Measurements from ENCODE around the gene TMEM259. TPM values are rescaled to one million over a fixed set of nuclear protein-coding genes. Genes with fewer than 3 reads are reported as not detected.
A peak's percentile ranks its signal among the peaks of the same experiment; 100 is the strongest.

TMEM259 gene
- 146 TPM for total RNA-seq

DNA sequence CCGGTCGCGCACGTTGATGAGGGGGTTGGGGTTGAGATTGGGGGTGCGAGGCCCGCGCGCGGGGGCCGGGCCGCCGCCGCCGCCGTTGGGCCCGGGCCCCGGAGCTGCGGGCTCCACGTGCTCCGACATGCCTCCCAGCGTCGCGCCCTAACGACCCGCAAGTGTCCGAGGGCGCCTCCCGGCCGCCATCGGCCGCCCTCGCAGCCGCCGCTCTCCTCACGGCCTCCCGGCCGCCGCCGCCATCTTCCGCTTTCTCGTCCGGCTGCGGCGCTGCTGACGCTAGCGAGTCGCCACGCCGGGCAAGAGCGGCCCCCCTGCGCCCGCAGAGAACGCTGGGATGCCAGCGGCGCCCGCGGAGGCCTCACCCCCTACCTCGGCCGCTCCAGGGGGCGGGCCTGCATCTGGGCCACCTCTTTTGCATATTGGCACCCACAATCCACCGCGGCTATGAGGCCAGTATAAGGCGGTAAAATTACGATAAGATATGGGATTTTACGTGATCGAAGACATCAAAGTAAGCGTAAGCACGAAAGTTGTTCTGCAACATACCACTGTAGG, at the start of gene TMEM259:
Gene TMEM259, minus strand, starts transcription at position 256 of the 558 bp plus-strand sequence. Its CDS starts 127 bp downstream, at position 129.
- intact Hi-C loops (cut with DNase I): no loop called here
- DNase-seq (ENCODE audit: low spot score) (peak; percentile 98), ATAC-seq (peak; percentile 94)

GRCh38 chr19:1070576-1070930, 49.6 kb upstream of the TMEM259 start:
- no peak for ATAC-seq
- intact Hi-C loops (cut with DNase I): no loop called here

GRCh38 chr19:1069009-1069779, 48.3 kb upstream of the TMEM259 start:
- intact Hi-C loops (cut with DNase I): no loop called here
- DNase-seq (ENCODE audit: low spot score) (peak; percentile 76), ATAC-seq (peak; percentile 57)

More at GRCh38 chr19:1070576-1070930, 49.6 kb upstream of the TMEM259 start:
- DNase-seq (ENCODE audit: low spot score): no peak

- DNase-seq (ENCODE audit: low spot score): peak; percentile 78
- peak; percentile 36 for ATAC-seq
- intact Hi-C loops (cut with DNase I): no loop called here
These were observed 47.4 kb upstream of the TMEM259 start for GRCh38 chr19:1068009-1069001.

- DNase-seq (ENCODE audit: low spot score) (peak; percentile 53), ATAC-seq (no peak)
- intact Hi-C loops (cut with DNase I): no loop called here
These were observed 46.5 kb upstream of the TMEM259 start for GRCh38 chr19:1067341-1067957.

- intact Hi-C loops (cut with DNase I): no loop called here
- ATAC-seq: no peak
- peak; percentile 62 for DNase-seq (ENCODE audit: low spot score)
These were observed 45.9 kb upstream of the TMEM259 start, which contains the start of gene ARHGAP45 for GRCh38 chr19:1066748-1067340. Gene ARHGAP45, plus strand, starts transcription at chr19:1067167. Its CDS starts 239 bp downstream, at chr19:1067406.

GRCh38 chr19:1066251-1066747, 45.4 kb upstream of the TMEM259 start:
- intact Hi-C loops (cut with DNase I): no loop called here
- ATAC-seq (no peak), DNase-seq (ENCODE audit: low spot score) (peak; percentile 54)

DNA sequence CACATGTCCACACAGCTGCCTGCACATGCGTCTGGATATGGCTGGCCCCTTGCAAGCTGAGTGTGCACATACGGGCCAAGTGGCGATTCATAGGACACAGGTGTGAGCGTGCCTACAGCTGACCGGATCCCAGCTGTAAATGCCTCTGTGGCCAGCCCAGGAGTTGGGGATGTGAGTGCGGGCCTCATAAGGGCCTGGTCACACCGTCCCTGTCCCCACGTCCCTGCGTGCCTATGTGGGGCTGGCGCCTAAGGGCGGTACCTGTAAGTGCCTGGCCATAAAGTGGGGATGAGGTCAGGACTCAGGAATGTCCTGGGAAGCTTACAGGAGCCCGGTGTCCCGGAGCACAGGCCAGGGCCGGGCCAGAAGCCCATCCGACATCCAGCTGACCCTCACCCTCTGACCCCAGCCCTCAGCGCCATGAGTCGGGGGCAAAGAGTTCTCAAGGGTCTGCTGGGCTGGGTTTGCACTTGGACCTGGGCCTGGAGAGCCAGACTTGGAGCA, 44.7 kb upstream of the TMEM259 start:
- intact Hi-C loops (cut with DNase I): no loop called here
- ATAC-seq: no peak
- DNase-seq (ENCODE audit: low spot score): peak; percentile 56

DNA sequence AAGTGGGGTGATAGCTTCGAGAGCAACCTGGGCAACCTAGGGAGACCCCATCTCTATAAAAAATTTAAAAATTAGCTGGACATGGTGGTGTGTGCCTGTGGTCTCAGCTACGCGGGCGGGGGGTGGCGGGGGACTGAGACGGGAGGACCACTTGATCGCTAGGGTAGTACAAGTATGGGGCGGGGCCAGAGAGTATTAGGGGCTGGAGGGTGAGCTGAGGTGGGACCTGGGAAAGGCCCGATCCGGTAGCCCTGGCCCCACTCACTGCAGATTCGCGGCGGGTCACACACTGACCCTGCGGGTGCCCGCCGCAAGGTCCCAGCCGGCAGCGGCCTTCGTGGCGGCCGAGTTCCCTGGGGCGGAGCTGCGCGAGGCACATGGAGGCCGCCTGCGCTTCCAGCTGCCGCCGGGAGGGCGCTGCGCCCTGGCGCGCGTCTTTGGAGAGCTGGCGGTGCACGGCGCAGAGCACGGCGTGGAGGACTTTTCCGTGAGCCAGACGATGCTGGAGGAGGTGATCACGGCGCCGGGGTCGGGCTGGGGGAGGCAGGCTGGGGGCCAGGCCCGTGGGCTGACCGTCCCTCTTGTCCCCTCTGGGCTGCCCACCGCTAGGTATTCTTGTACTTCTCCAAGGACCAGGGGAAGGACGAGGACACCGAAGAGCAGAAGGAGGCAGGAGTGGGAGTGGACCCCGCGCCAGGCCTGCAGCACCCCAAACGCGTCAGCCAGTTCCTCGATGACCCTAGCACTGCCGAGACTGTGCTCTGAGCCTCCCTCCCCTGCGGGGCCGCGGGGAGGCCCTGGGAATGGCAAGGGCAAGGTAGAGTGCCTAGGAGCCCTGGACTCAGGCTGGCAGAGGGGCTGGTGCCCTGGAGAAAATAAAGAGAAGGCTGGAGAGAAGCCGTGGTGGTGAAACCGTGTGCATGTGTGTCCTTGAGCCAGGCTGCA, 44.0 kb upstream of the TMEM259 start:
- DNase-seq (ENCODE audit: low spot score) (peak; percentile 76), ATAC-seq (peak; percentile 62)
- intact Hi-C loops (cut with DNase I): no loop called here

DNA sequence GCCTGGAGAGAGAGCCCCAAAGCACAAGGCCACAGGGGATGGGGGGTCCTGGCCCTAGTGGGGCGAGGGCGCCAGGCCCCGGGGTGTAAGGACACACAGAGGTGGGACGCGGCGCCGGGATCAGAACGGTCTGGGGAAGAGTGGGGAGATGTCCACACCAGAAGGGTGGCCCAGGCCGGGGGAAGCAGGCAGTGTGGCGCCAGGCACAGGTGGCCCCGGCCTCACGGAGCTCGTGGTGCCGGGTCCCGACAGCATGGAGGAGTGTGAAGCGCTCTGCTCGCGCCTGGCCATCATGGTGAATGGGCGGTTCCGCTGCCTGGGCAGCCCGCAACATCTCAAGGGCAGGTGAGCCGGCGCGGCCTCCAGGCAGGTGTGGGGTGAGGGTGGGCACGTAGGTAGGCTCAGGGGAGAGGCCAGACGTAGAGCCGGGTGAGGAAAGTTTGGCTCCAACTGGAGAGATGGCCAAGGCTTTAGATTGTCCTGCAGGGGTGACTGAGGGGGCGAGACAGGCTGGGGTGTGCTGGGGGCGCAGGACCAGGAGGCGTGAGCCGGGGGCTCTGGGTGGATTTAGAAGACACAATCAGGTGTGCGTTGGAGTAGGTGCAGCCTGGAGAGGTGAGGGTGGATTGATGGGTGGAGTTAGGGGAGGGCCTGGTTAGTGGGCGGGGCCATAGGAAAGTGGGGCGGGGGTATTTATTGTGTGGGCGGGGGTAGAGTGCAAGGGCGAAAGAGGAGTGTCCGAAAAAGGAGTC, 43.2 kb upstream of the TMEM259 start:
- ATAC-seq (no peak), DNase-seq (ENCODE audit: low spot score) (peak; percentile 60)

DNA sequence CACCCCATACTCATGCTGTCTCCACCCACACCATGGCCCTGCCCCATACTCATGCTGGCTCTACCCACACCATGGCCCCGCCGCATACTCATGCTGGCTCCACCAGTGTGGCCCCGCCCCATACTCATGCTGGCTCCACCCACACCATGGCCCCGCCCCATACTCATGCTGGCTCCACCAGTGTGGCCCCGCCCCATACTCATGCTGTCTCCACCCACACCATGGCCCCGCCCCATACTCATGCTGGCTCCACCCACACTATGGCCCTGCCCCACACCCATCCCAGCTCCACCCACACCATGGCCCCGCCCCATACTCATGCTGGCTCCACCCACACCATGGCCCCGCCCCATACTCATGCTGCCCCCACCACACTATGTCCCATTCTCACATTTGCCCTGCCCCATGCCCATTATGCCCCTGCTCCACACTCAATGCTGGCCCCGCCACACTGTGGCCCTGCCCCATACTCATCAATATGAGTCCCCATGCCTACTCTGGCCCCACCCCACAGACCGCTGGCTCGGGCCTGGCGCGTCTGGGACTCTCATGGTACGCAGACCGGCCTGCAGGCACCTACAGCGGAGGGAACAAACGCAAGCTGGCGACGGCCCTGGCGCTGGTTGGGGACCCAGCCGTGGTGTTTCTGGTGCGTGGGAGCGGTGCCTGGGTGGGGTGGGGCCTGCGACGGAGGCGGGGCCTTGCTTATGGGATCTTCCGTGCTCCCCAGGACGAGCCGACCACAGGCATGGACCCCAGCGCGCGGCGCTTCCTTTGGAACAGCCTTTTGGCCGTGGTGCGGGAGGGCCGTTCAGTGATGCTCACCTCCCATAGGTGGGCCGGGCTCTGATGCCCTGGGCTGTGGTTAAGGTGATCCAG, 42.3 kb upstream of the TMEM259 start:
- intact Hi-C loops (cut with DNase I): no loop called here
- ATAC-seq (no peak), DNase-seq (ENCODE audit: low spot score) (peak; percentile 60)

More for the DNA sequence above, 43.2 kb upstream of the TMEM259 start:
- intact Hi-C loops (cut with DNase I): no loop called here

- intact Hi-C loops (cut with DNase I): no loop called here
- DNase-seq (ENCODE audit: low spot score) (no peak), ATAC-seq (no peak)
These were observed 41.6 kb upstream of the TMEM259 start for GRCh38 chr19:1062387-1063029.

DNA sequence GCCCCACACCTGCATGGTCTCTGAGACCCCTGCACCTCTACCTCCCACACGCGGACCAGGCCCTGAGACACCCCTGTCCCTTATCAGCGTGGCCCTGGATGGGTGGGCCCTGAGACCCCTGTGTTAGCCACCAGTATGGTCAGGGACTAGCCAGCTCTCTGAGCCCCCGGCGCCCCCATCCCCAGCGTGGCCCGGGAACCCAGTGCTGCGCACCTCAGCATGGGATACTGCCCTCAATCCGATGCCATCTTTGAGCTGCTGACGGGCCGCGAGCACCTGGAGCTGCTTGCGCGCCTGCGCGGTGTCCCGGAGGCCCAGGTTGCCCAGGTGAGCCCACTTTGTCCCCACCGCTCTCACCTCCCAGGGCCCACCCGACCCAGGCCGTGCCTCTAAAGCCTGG, 41.1 kb upstream of the TMEM259 start:
- no peak for ATAC-seq
- intact Hi-C loops (cut with DNase I): no loop called here

GRCh38 chr19:1060689-1061088, 39.8 kb upstream of the TMEM259 start:
- DNase-seq (ENCODE audit: low spot score) (no peak), ATAC-seq (no peak)
- intact Hi-C loops (cut with DNase I): no loop called here

More for the DNA sequence above, 41.1 kb upstream of the TMEM259 start:
- DNase-seq (ENCODE audit: low spot score): no peak

DNA sequence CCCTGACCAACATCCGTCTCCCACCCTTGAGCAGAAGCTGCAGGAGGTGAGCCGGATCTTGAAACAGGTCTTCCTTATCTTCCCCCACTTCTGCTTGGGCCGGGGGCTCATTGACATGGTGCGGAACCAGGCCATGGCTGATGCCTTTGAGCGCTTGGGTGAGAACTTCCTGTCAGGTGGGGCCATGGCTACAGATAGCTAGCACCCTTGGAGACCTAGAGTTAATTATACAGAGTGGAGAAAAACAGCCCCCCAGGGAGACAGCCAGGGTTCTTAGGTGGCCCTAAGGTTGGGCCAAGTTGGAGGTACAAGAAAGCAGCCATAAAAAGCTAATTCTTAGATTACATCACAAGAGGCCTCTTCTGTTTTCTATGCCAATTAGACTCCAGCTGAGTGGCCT, 37.2 kb upstream of the TMEM259 start:
- ATAC-seq: no peak
- intact Hi-C loops (cut with DNase I): no loop called here
- no peak for DNase-seq (ENCODE audit: low spot score)
